SKM-1 (cell line): ENCODE measurements around the gene CD6.
"Not testable (repeated sequence)": the region's sequence is repeated elsewhere in the genome, so short reads cannot be mapped to it uniquely, and the experiment has no call there.

Experiments used
- DNase-seq: peaks from one replicate; lab custom pipeline; 2025; ENCODE audit not compliant: unreplicated experiment; lab: John Stamatoyannopoulos, UW

Gene CD6

DNA sequence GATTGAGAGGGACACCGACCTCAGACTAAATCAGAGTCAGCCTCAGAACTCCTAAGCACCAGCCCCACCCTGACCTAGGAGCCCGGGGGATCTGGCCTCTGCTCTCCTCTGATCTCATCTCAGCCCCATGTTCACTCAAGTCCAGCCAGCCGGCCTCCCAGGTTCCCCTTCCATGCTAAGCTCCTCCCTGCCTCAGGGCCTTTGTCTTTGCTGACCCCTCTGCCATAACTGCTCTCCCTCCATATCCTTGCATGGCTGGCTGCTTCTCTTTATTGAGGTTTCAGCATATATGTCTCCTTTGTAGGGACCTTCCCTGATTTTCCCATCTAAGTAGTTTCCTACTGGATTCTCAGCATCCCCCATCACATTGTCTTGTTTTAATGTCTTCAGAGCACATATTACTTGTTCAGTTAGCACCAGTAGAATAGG, 18.7 kb upstream of the CD6 start:
- DNase-seq = no peak

- no peak for DNase-seq
These were observed 17.7 kb upstream of the CD6 start for GRCh38 chr11:60953781-60954180.

GRCh38 chr11:60954421-60954820, 17.1 kb upstream of the CD6 start:
- DNase-seq = peak; percentile 11

- no peak for DNase-seq
These were observed 15.9 kb upstream of the CD6 start for GRCh38 chr11:60955571-60955970.

DNA sequence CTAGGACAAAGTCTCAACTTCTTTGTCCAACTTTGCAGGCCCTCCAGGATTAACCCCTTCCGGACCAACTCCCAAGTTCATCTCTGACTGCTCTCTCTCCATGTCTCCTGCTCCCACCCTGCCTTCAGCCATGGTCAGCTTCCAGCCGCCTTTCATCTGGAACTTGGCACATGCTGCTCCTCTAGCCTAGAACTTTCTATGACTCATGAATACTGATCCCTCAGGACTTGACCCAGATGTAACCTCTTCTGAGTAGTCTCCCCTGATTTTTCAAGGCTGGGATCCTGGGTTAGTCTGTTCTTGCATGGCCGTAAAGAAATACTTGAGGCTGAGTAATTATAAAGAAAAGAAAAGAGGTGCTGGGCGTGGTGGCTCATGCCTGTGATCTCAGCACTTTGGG, 14.3 kb upstream of the CD6 start:
- DNase-seq = no peak

- no peak for DNase-seq
These were observed 12.0 kb upstream of the CD6 start for GRCh38 chr11:60959431-60959830.

- DNase-seq = no peak
These were observed 11.1 kb upstream of the CD6 start for GRCh38 chr11:60960405-60960804.

DNA sequence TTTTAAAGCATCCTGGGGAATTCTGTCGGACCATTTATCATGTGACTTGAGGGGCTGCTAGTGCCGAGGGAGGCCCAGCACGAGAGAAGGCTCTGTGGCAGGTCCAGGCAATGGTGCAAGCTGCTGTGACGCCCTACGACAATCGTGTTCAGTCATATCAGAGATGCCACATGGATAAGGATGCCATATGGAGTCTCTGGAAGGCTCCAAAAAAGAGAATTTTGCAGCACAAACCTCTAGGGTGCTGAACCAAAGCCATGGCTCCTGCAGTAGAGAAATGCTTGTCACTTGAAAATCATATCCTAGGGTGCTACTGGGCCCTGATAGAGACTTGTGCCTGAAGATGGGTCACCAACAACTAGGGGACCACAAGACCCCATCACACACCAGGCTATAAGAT, 6.7 kb upstream of the CD6 start:
- no peak for DNase-seq

DNA sequence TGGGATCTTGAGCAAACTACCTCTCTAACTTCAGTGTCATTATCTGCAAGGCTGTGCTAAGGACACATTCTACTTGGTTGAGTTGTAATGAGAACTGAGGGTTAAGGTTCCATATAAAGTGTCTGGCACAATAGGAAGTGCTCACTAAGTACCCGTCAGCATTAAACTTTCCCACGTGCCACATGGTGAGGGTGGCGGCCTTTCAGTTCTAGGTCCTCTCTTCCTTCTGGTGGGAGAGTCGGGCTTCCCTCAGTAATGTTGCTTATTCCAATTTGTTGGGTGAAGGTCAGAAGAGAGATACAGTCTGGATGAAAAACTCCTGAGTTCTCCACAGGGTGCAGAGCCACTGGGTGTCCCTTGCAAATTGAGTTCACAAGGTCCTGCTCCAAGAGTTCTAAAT, 4.6 kb upstream of the CD6 start:
- no peak for DNase-seq

DNA sequence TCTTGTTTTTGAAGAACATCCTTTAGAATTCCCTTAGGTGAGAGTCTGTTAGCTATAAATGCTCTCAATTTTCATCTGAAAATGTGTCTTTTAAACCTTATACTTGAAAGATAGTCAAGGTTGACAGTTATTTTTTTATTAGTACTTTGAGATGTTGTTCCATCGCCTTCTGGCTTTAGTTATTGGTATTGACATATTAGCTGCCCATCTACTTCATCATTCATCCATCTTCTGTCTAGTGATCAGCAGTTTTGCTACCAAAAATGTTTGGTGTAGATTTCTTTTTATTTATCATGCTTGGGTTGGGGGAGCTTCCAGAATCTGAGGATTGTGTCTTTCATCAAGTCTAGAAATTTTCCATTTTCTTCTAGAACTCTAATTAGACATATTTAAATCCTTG, 3.3 kb upstream of the CD6 start:
- DNase-seq = no peak

GRCh38 chr11:60970369-60970774, 1.1 kb upstream of the CD6 start:
- DNase-seq = peak; percentile 45

DNA sequence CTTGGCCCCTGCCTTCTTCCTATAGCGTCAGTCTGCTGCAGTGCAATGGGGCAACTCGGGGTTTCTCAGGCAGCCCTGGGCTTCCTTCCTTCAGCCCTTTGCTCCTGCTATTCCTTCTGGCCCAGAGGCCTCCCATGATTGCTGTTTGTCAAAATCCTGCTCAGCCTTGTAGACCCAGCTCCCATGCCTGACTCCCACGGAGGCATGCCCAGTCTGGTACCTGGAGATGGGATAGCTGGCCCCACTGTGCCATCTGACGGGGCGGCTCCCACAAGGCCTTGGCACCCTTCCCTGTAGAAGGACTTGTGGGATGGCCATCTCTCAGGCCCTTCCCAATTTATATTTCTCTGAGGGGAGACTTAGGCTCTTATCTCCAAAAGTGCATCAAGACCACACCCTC, 590 bp upstream of the CD6 start:
- no peak for DNase-seq

DNA sequence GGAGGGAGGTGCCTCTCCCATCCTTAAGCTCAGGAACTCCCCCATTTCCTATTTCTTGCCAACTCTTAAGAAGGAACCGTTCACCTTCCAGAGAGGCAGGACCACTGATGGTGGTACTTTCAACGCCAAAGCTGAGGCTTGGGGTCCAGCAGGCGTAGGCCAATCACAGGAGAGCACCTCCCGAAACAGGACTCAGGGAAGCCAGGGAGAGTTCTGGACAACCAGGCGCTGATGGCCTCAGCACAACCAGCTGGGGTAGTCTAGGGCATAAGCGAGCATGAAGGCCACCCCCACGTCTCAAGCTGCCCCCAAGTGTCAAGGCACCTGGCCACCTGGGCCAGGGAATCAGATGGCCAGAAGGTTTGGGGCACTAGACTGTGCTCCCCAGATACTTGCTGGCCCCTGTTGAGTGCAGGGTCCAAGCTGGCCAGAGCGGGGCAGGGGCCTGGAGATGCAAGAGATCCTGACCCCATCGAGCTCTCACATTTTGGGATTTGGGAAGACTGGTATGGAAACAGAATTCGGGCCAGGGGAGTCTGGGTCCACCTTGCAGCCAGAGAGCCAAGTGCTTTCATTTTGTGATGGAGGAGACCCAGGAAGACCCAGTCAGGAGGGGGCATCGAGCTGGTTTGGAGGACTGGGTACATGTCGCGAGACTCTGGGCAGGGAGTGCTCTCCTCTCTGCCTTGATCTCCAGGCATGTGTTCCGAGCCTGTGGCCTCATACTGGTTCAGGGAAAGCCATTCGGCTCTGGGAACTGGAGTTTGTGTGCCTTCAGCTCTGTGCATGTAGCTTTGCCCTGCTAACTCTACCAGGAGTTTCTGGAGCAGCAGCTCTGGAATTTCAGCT, 926 bp downstream of the CD6 start:
- no peak for DNase-seq

GRCh38 chr11:60973699-60974098, 2.2 kb downstream of the CD6 start:
- no peak for DNase-seq

- DNase-seq = not testable (repeated sequence)
These were observed 2.8 kb downstream of the CD6 start for GRCh38 chr11:60974316-60974715.

DNA sequence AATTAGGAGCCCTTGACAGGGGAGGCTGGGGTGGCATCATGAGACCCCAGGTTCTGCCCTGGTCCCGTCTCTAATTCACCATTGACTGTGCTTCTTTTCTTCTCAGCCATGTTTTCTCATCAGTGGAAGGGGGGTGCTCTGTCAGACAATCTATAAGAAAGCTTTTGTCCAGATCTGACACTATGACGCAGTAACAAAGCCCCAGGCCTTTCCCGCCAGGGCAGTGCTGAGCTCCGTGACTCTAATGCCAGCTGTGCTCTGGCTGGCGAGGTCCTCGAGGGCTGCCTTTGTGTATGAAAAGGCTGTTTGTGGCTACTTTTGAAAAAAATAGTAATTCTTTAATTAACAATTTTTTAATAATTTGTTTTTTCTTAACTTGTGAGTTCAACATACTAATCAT, 3.2 kb downstream of the CD6 start:
- no peak for DNase-seq

- no peak for DNase-seq
These were observed 5.7 kb downstream of the CD6 start for GRCh38 chr11:60977224-60977623.

GRCh38 chr11:60977836-60978235, 6.4 kb downstream of the CD6 start:
- no peak for DNase-seq

- DNase-seq = peak; percentile 96
These were observed 7.3 kb downstream of the CD6 start for GRCh38 chr11:60978546-60979380.

DNA sequence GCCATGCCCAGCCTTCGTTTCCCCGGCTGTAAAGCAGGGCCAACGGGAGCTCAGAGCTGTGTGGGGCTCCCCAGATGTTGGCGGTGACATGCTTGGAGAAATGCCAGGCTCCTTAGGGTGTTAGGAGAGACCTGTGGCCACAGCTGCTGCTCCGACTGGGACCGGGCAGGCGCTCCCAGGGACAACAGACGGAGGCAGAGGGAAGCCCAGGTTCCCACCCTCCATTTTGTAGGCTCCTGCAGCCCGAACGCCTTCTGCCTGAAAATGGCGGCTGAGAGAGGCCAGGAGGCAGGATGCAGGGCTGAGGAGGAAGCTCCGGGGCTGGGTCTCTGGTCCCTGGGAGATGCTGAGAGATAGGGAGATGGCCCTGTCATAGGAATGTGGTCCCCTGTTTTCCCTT, 10.0 kb downstream of the CD6 start:
- no peak for DNase-seq

DNA sequence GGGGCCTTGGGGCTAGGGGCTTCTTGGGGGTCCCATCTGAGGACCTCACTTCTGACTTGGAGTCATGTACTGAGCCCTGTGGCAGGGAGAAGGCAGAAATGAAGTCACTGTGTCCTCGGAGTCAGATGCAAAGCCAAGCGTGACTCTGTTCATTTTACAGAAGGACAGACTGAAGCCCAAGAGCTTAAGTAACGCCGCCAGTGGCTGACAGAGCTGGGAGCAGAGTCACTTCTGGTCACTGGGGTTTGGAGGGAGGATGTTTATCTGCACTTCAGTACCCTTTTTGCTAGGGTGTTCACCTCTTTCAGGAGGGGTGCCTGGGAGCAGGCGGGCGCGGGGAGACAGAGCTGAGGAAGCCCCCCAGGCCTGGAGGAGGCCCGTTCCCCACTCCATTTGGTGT, 10.7 kb downstream of the CD6 start:
- no peak for DNase-seq

- no peak for DNase-seq
These were observed 12.7 kb downstream of the CD6 start for GRCh38 chr11:60984149-60984548.
